Tibial nerve (tissue), 4 donors: Measurements from ENCODE around the gene CNTN2.

ENCODE experiments used
- CTCF ChIP-seq, 5 experiments: fragments of 200-600 bp in 3 of 5; fragments of 450-650 bp in 2 of 5; sonication (generic) in 3 of 5; IDR thresholded peaks; one replicate each; pipeline ENCODE4 v1.5.1; 2016 to 2019; ENCODE audit warnings: antibody characterized with exemption in 5 of 5, mild to moderate bottlenecking in 3 of 5, moderate library complexity in 2 of 5
- EP300 ChIP-seq, 2 donors: sonication (generic); formaldehyde crosslinking; IDR thresholded peaks; one replicate each; pipeline ENCODE4 v1.6.1; 2017; ENCODE audit warnings: antibody characterized with exemption in 2 of 2, mild to moderate bottlenecking in 1 of 2
- POLR2A ChIP-seq, 2 donors: fragments of 450-650 bp; IDR thresholded peaks; one replicate each; pipeline ENCODE4 v1.6.1; 2017; ENCODE audit warnings: antibody characterized with exemption in 2 of 2, mild to moderate bottlenecking in 2 of 2, moderate library complexity in 2 of 2

GRCh38 chr1:205016584-205016983 lies 26.4 kb upstream of the CNTN2 start:
- no peak for TF ChIP-seq CTCF (IDR thresholded peaks at IDR 0.05)
- no peak for TF ChIP-seq POLR2A (IDR thresholded peaks at IDR 0.05)
- no peak for TF ChIP-seq EP300 (IDR thresholded peaks at IDR 0.05)
